ENCODE measurements around the gene GFM1. TPM values are rescaled to one million over a fixed set of nuclear protein-coding genes. Genes with fewer than 3 reads are reported as not detected.

Gene GFM1
- total RNA-seq, 6 experiments from 2014 or later, result 40.2 to 61.5 (median 43.8) TPM

DNA sequence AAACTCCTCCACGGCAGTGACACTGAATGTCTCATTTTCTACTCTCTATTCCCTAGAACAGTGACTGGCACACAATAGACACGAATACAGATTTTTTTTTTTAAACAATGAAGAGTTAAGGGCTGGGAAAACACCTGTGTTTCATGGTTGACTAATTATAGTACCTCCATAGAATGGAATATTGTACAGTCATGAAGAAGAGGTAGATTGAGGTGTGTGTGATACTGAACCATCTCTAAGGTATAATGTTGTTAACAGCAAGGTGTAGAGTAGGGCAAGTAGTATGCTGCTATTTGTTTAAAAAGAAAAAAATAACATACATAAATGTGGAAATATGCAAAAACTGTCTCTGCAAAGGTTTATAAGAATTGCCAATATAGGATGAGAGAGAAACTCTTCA lies 93.1 kb downstream of the GFM1 start:
- Histone ChIP-seq H3K36me3 (no peaks in the 10 kb centered on the region), H3K27me3 (no peaks in the 10 kb centered on the region), H3K9me3 (no peaks in the 10 kb centered on the region), H3K4me1 (no peaks in the 10 kb centered on the region), H3K27ac (no peak overlapping the region), H3K4me3 (no peak overlapping the region)
- intact Hi-C loops (cut with DNase I), result loop anchor here in 1 of 2 donors (10.0 kb wide), 1 partner anchor 47 kb away; no protein-coding TSS in a partner anchor
- TF ChIP-seq POLR2A (IDR thresholded peaks at IDR 0.05), result no peak
- TF ChIP-seq, protein P1, sequence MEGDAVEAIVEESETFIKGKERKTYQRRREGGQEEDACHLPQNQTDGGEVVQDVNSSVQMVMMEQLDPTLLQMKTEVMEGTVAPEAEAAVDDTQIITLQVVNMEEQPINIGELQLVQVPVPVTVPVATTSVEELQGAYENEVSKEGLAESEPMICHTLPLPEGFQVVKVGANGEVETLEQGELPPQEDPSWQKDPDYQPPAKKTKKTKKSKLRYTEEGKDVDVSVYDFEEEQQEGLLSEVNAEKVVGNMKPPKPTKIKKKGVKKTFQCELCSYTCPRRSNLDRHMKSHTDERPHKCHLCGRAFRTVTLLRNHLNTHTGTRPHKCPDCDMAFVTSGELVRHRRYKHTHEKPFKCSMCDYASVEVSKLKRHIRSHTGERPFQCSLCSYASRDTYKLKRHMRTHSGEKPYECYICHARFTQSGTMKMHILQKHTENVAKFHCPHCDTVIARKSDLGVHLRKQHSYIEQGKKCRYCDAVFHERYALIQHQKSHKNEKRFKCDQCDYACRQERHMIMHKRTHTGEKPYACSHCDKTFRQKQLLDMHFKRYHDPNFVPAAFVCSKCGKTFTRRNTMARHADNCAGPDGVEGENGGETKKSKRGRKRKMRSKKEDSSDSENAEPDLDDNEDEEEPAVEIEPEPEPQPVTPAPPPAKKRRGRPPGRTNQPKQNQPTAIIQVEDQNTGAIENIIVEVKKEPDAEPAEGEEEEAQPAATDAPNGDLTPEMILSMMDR (IDR thresholded peaks at IDR 0.05), result no peak
- 63% methylated on average over 2 of the region's 2 CpGs for WGBS (ENCODE audit: insufficient coverage, low coverage, low lambda C conversion rate, missing lambda C conversion rate)
- DNase-seq (no peak), ATAC-seq (no peak)

DNA sequence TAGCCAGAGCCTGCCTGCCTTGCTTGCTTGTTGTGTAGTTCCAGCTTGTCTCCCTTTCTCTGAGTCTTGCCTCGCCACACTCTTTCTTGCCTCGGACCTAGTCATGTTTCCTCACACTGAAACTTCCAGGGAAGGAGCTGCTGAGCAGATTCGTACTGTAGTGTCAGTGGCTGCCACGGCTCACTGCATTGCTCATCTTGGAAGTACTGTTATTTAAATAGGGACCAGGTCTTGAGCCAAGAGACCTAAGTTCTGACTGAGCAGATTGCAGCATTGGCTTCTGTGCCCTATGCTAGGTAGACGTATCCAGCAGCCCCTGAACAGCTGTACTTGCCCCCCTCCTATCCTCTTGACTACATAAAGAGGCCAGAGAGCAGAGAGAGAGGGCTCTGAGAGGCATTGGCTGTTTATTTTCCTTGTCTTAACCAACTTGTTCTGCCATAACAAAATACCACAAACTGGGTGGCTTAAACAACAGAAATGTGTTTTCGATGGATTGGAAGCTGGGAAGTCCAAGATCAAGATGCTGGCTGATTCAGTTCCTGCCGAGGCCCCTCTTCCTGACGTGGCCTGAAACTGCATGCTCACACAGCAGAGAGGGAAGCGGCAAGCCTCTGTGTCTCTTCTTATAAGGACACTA lies 93.8 kb downstream of the GFM1 start:
- no peak for ATAC-seq
- H3K4me3 ChIP-seq, result no peak overlapping the region
- H3K4me1 ChIP-seq, result no peaks in the 10 kb centered on the region
- H3K36me3 ChIP-seq, result no peaks in the 10 kb centered on the region
- no peak for TF ChIP-seq POLR2A (IDR thresholded peaks at IDR 0.05)
- TF ChIP-seq, protein P1 (IDR thresholded peaks at IDR 0.05), result no peak
- no peaks in the 10 kb centered on the region for H3K27me3 ChIP-seq
- no peak overlapping the region for H3K27ac ChIP-seq
- DNase-seq, result no peak
- 90% methylated on average over 3 of the region's 9 CpGs for WGBS (ENCODE audit: insufficient coverage, low coverage, low lambda C conversion rate, missing lambda C conversion rate)
- intact Hi-C loops (cut with DNase I), result loop anchor here in 1 of 2 donors (10.0 kb wide), 1 partner anchor 47 kb away; no protein-coding TSS in a partner anchor
- no peaks in the 10 kb centered on the region for H3K9me3 ChIP-seq

DNA sequence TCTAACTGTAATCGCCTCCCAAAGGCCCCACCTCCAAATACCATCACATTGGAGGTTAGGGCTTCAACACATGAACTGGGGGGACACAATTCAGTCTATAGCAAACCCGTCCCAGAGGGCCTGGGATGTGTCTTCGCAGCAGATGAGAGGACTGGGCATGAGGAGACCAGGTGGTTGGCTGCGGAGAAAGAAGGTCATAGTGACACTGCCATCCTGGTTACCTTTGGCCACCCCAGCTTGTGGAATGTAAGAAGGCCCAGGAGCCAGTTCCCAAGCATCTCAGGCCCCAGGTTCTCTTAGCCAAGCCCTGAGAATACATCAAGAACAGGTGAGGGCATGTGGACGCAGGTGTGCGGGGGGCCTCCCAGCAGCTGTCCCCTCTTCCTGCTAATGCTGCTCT lies 94.3 kb downstream of the GFM1 start:
- Histone ChIP-seq H3K9me3 (no peaks in the 10 kb centered on the region), H3K4me3 (no peak overlapping the region), H3K4me1 (no peaks in the 10 kb centered on the region), H3K27ac (no peak overlapping the region), H3K36me3 (no peaks in the 10 kb centered on the region), H3K27me3 (no peaks in the 10 kb centered on the region)
- 80% methylated on average over 4 of the region's 6 CpGs for WGBS (ENCODE audit: insufficient coverage, low coverage, low lambda C conversion rate, missing lambda C conversion rate)
- intact Hi-C loops (cut with DNase I), result loop anchor here in 1 of 2 donors (10.0 kb wide), 1 partner anchor 46 kb away; no protein-coding TSS in a partner anchor
- ATAC-seq, result no peak
- TF ChIP-seq, protein P1 (IDR thresholded peaks at IDR 0.05), result no peak
- TF ChIP-seq POLR2A (IDR thresholded peaks at IDR 0.05), result no peak
- DNase-seq, result no peak

DNA sequence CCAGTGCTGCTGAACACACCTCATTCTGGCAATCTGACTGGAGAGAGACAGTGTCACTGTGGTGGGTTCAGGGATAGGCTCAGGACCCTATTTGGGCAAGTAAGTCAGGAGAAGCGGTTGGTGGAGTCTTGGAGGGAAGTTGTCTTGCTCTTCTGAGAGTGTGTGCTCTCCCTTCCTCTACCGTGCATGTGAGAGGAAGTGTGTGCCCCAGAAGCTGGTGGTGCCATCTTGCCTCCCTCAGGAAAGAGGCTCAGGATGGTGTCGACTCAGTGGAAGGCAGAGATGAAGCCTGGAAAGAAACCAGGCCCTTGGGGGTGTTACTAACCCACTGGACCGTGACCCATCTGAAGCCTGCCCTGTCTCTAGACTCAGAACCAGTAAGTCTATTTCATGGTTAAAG lies 94.8 kb downstream of the GFM1 start:
- WGBS (ENCODE audit: insufficient coverage, low coverage, low lambda C conversion rate, missing lambda C conversion rate), result 80% methylated on average over 2 of the region's 4 CpGs
- no peaks in the 10 kb centered on the region for H3K9me3 ChIP-seq
- no peak overlapping the region for H3K27ac ChIP-seq
- no peaks in the 10 kb centered on the region for H3K36me3 ChIP-seq
- TF ChIP-seq POLR2A (IDR thresholded peaks at IDR 0.05), result no peak
- TF ChIP-seq, protein P1 (IDR thresholded peaks at IDR 0.05), result no peak
- no peaks in the 10 kb centered on the region for H3K4me1 ChIP-seq
- ATAC-seq (no peak), DNase-seq (no peak)
- no peaks in the 10 kb centered on the region for H3K27me3 ChIP-seq
- intact Hi-C loops (cut with DNase I), result loop anchor here in 1 of 2 donors (10.0 kb wide), 1 partner anchor 46 kb away; no protein-coding TSS in a partner anchor
- no peak overlapping the region for H3K4me3 ChIP-seq

All from right lobe of liver (tissue), 6 donors.